H9 (cell line): ENCODE results near the gene TCF15. TPM values are rescaled to one million over a fixed set of nuclear protein-coding genes. Genes with fewer than 3 reads are reported as not detected.

Experiments
- DNase-seq: peaks from one replicate; pipeline ENCODE4 v3.0.0-alpha.2; 2017
- H2AFZ ChIP-seq: one replicate; pipeline ENCODE4 v1.6.1; 2013; ENCODE audit warnings: mild to moderate bottlenecking, low read length, control low read depth, moderate library complexity
- H2AK5ac ChIP-seq: 2 replicates; pipeline ENCODE4 v1.6.1; 2013; ENCODE audit warnings: low read length, control low read depth, mixed read lengths; ENCODE audit not compliant: insufficient read length
- H2BK120ac ChIP-seq: one replicate; pipeline ENCODE4 v1.6.1; 2013; ENCODE audit warnings: low read depth, mild to moderate bottlenecking, low read length, control low read depth, inconsistent platforms; ENCODE audit not compliant: poor library complexity, severe bottlenecking
- H2BK12ac ChIP-seq: 2 replicates; pipeline ENCODE4 v1.6.1; 2013; ENCODE audit warnings: low read length, control low read depth, mixed read lengths, low read depth; ENCODE audit not compliant: insufficient read length
- H2BK15ac ChIP-seq: 2 replicates; pipeline ENCODE4 v1.6.1; 2013; ENCODE audit warnings: low read depth, low read length, control low read depth
- H2BK20ac ChIP-seq: one replicate; pipeline ENCODE4 v1.6.1; 2013; ENCODE audit warnings: low read depth, mild to moderate bottlenecking, low read length, control low read depth, inconsistent platforms; ENCODE audit not compliant: poor library complexity, severe bottlenecking
- H2BK5ac ChIP-seq: 2 replicates; pipeline ENCODE4 v1.6.1; 2013; ENCODE audit warnings: low read length, control low read depth, mixed read lengths; ENCODE audit not compliant: insufficient read length
- H3K14ac ChIP-seq: 2 replicates; pipeline ENCODE4 v1.6.1; 2013; ENCODE audit warnings: low read length, control low read depth; ENCODE audit not compliant: insufficient read depth
- H3K18ac ChIP-seq: 2 replicates; pipeline ENCODE4 v1.6.1; 2013; ENCODE audit warnings: low read depth, mild to moderate bottlenecking, mixed read lengths, low read length, control low read depth; ENCODE audit not compliant: insufficient read length
- H3K23ac ChIP-seq: 2 replicates; pipeline ENCODE4 v1.6.1; 2013; ENCODE audit warnings: low read length, control low read depth, mixed read lengths, low read depth; ENCODE audit not compliant: insufficient read length
- H3K23me2 ChIP-seq: 2 replicates; pipeline ENCODE4 v1.6.1; 2013; ENCODE audit warnings: low read depth, mild to moderate bottlenecking, mixed read lengths, low read length, control low read depth; ENCODE audit not compliant: insufficient read length, poor library complexity, severe bottlenecking
- H3K27ac ChIP-seq: 2 replicates; pipeline ENCODE4 v1.5.1; 2013; ENCODE audit warnings: low read length, control low read depth, mixed read lengths, low read depth; ENCODE audit not compliant: insufficient read length
- H3K27me3 ChIP-seq: 2 replicates; pipeline ENCODE4 v1.6.1; 2013; ENCODE audit warnings: low read length, control low read depth, inconsistent platforms; ENCODE audit not compliant: insufficient read depth
- H3K4ac ChIP-seq: 2 replicates; pipeline ENCODE4 v1.6.1; 2013; ENCODE audit warnings: low read depth, mild to moderate bottlenecking, control low read depth, inconsistent platforms, low read length, moderate library complexity
- H3K4me1 ChIP-seq: 2 replicates; pipeline ENCODE4 v1.6.1; 2013; ENCODE audit warnings: low read length, control low read depth, inconsistent platforms; ENCODE audit not compliant: insufficient read depth
- H3K4me2 ChIP-seq: 2 replicates; pipeline ENCODE4 v1.6.1; 2013; ENCODE audit warnings: low read length, control low read depth, mixed read lengths; ENCODE audit not compliant: insufficient read length, insufficient read depth
- H3K56ac ChIP-seq: 2 replicates; pipeline ENCODE4 v1.6.1; 2013; ENCODE audit warnings: low read depth, mild to moderate bottlenecking, mixed read lengths, low read length, control low read depth; ENCODE audit not compliant: insufficient read length
- H3K79me1 ChIP-seq: 2 replicates; pipeline ENCODE4 v1.6.1; 2013; ENCODE audit warnings: low read depth, mild to moderate bottlenecking, moderate library complexity, low read length, control low read depth, inconsistent platforms; ENCODE audit not compliant: insufficient read depth, poor library complexity, severe bottlenecking
- H3K79me2 ChIP-seq: 2 replicates; pipeline ENCODE4 v1.6.1; 2013; ENCODE audit warnings: low read length, control low read depth, inconsistent platforms; ENCODE audit not compliant: insufficient read depth
- H3K9ac ChIP-seq: 2 replicates; pipeline ENCODE4 v1.6.1; 2013; ENCODE audit warnings: low read length, control low read depth, mixed read lengths; ENCODE audit not compliant: insufficient read length; ENCODE audit errors: extremely low read depth
- H3K9me3 ChIP-seq: one replicate; pipeline ENCODE4 v1.6.1; 2013; ENCODE audit warnings: low read depth, low read length, inconsistent platforms; ENCODE audit not compliant: control insufficient read depth
- H3T11ph ChIP-seq: one replicate; pipeline ENCODE4 v1.6.1; 2013; ENCODE audit warnings: mild to moderate bottlenecking, low read length, control low read depth, inconsistent platforms
- H4K20me1 ChIP-seq: one replicate; pipeline ENCODE4 v1.6.1; 2013; ENCODE audit not compliant: control insufficient read depth, insufficient read length, insufficient read depth
- H4K5ac ChIP-seq: 2 replicates; pipeline ENCODE4 v1.6.1; 2013; ENCODE audit warnings: low read depth, mild to moderate bottlenecking, mixed read lengths, low read length, control low read depth; ENCODE audit not compliant: insufficient read length
- H4K8ac ChIP-seq: replicated peaks from 2 replicates; pipeline ENCODE4 v1.6.1; 2013; ENCODE audit warnings: low read length, control low read depth, mixed read lengths, low read depth; ENCODE audit not compliant: insufficient read length
- H4K91ac ChIP-seq: 2 replicates; pipeline ENCODE4 v1.6.1; 2013; ENCODE audit warnings: low read depth, mild to moderate bottlenecking, moderate library complexity, mixed read lengths, low read length, control low read depth; ENCODE audit not compliant: insufficient read length
- H3K27ac Mint-ChIP-seq, 3 experiments: 2 replicates in 2 of 3; 3 replicates in 1 of 3; pipeline ENCODE4 v1.8.0; 2020 to 2021; ENCODE audit warnings: mixed read lengths in 3 of 3, mild to moderate bottlenecking in 1 of 3, moderate library complexity in 1 of 3
- H3K27me3 Mint-ChIP-seq: 2 replicates; pipeline ENCODE4 v1.8.0; 2021; ENCODE audit warnings: low read depth, mild to moderate bottlenecking, moderate library complexity, mixed read lengths
- H3K36me3 Mint-ChIP-seq, 3 experiments: 2 replicates in 2 of 3; 3 replicates in 1 of 3; pipeline ENCODE4 v1.8.0; 2020 to 2021; ENCODE audit warnings: low read depth in 3 of 3, mixed read lengths in 3 of 3; ENCODE audit not compliant: insufficient read depth in 1 of 3
- H3K4me1 Mint-ChIP-seq, 2 experiments: 2 replicates each; pipeline ENCODE4 v1.8.0; 2020; ENCODE audit warnings: mixed read lengths in 2 of 2
- H3K4me3 Mint-ChIP-seq, 2 experiments: 2 replicates in 1 of 2; 3 replicates in 1 of 2; pipeline ENCODE4 v1.8.0; 2020 to 2021; ENCODE audit warnings: mild to moderate bottlenecking in 2 of 2, mixed read lengths in 2 of 2, moderate library complexity in 1 of 2
- H3K9me3 Mint-ChIP-seq, 2 experiments: 2 replicates in 1 of 2; 3 replicates in 1 of 2; pipeline ENCODE4 v1.8.0; 2020; ENCODE audit warnings: mild to moderate bottlenecking in 2 of 2, mixed read lengths in 2 of 2, moderate library complexity in 1 of 2
- WGBS: extraction: QIAGEN DNeasy Blood & Tissue Kit; methylation state at CpG from one replicate; pipeline ENCODE4 v1.1.7; 2013; ENCODE audit warnings: missing lambda C conversion rate, low lambda C conversion rate, mixed read lengths; ENCODE audit not compliant: insufficient read length; ENCODE audit errors: extremely low coverage; 5-methylcytosine and 5-hydroxymethylcytosine counted together
- total RNA-seq: library from RNA; stranded (reverse); gene quantifications from 2 replicates; pipeline ENCODE4 v1.2.1, GENCODE V29; 2021
- TF ChIP-seq, protein P1 (sequence below): fragments of 200-600 bp; sonication (generic); conservative IDR thresholded peaks from 3 replicates; pipeline ENCODE4 v1.8.0; 2021; ENCODE audit warnings: antibody characterized with exemption, mild to moderate bottlenecking

TCF15 gene
- total RNA-seq, 1 experiment from 2014 or later, result 2.0 TPM

DNA sequence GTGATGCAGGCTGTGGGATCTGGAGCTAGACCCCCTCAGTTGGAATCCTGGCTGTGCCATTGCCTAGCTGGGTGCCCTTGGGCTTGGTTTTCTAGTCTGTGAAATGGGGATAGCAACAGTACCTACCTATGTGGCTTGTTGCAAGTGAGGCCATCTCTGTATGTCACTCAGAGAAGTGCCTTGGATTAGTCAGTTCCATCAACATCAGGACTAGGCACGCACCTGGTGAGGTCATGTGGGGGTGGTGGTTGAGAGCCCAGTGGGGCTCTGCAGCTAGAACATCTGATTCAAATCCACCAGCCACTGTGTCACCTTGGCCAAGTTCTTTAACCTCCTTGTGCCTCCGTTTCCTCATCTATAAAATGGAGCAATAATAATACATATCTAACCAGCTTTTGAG, 12.5 kb downstream of the TCF15 start:
- H3K36me3 Mint-ChIP-seq, result no peaks in the 10 kb centered on the region
- H3K27me3 ChIP-seq, result no peaks in the 10 kb centered on the region
- no peak overlapping the region for H3K23ac ChIP-seq
- no peaks in the 10 kb centered on the region for H3K4me1 ChIP-seq
- no peak overlapping the region for H3K14ac ChIP-seq
- no peaks in the 10 kb centered on the region for H3K9me3 ChIP-seq
- H2AFZ ChIP-seq, result no peak overlapping the region
- no peak overlapping the region for H2BK12ac ChIP-seq
- no peak overlapping the region for H4K8ac ChIP-seq
- H3K4me3 Mint-ChIP-seq, result no peak overlapping the region
- no peaks in the 10 kb centered on the region for H3K79me1 ChIP-seq
- H2BK15ac ChIP-seq, result no peak overlapping the region
- no peak overlapping the region for H3T11ph ChIP-seq
- H3K4me2 ChIP-seq, result no peak overlapping the region
- H3K23me2 ChIP-seq, result no peaks in the 10 kb centered on the region
- no peak overlapping the region for H2BK5ac ChIP-seq
- no CpG with 5 or more reads among the region's 2 CpGs for WGBS
- H3K27ac ChIP-seq, result no peak overlapping the region
- H3K9ac ChIP-seq, result no peak overlapping the region
- H2BK120ac ChIP-seq, result no peak overlapping the region
- H3K18ac ChIP-seq, result no peak overlapping the region
- no peaks in the 10 kb centered on the region for H4K20me1 ChIP-seq
- no peak overlapping the region for H2BK20ac ChIP-seq
- H3K27me3 Mint-ChIP-seq, result no peaks in the 10 kb centered on the region; the same call in 1 of the 2 replicates
- TF ChIP-seq, protein P1, sequence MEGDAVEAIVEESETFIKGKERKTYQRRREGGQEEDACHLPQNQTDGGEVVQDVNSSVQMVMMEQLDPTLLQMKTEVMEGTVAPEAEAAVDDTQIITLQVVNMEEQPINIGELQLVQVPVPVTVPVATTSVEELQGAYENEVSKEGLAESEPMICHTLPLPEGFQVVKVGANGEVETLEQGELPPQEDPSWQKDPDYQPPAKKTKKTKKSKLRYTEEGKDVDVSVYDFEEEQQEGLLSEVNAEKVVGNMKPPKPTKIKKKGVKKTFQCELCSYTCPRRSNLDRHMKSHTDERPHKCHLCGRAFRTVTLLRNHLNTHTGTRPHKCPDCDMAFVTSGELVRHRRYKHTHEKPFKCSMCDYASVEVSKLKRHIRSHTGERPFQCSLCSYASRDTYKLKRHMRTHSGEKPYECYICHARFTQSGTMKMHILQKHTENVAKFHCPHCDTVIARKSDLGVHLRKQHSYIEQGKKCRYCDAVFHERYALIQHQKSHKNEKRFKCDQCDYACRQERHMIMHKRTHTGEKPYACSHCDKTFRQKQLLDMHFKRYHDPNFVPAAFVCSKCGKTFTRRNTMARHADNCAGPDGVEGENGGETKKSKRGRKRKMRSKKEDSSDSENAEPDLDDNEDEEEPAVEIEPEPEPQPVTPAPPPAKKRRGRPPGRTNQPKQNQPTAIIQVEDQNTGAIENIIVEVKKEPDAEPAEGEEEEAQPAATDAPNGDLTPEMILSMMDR, result no peak
- no peak overlapping the region for H3K27ac Mint-ChIP-seq
- peaks cover 3 to 4% of the 10 kb centered on the region in 2 experiments; a peak in 3 of 4 replicates for H3K4me1 Mint-ChIP-seq
- H4K5ac ChIP-seq, result no peak overlapping the region
- no peak overlapping the region for H3K4ac ChIP-seq
- no peak for DNase-seq
- H3K79me2 ChIP-seq, result no peaks in the 10 kb centered on the region
- H4K91ac ChIP-seq, result no peak overlapping the region
- H2AK5ac ChIP-seq, result no peak overlapping the region
- H3K9me3 Mint-ChIP-seq, result no peaks in the 10 kb centered on the region
- no peak overlapping the region for H3K56ac ChIP-seq
